ENCODE results near the gene PTPRF.
"Not testable (repeated sequence)": the region's sequence is repeated elsewhere in the genome, so short reads cannot be mapped to it uniquely, and the experiment has no call there.

Gene PTPRF

DNA sequence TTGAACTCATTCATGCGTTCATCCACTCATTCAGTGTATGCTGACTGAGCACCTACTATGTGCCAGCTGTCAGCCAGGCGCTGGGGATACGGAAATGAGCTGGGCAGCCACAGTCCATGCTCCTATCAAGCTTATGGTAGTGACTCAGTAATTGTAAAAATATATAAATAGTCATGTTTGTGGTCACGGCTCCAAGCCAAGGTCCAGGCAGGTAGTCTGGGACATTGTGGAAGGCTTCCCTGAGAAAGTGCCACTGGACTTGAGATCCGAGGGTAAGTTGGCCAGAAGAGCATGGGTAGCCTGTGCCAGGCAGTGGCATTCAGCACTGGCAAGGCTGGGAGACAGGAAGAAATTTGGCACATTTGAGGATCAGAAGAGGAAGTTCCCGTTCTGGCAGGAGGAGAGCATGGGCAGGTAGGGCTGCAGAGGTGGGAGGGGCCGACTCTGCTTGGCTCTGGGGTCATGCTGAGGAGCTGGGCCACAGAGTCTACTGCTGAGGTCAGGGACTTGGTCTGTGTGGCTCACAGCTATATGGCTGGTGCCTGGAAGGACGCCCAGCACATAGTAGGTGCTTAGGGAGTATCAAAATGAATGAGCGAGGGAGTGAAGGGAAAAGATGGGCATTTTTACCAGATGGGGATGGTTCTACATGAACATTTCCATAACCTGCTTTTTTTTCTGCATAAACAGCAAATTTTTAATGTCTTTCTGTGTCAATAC lies 6.9 kb downstream of the PTPRF start:
- DNase-seq, result no peak

- no peak for DNase-seq
These were observed 7.4 kb downstream of the PTPRF start for GRCh38 chr1:43538143-43538487.

- DNase-seq, result no peak
These were observed 8.3 kb downstream of the PTPRF start for GRCh38 chr1:43538969-43539368.

DNA sequence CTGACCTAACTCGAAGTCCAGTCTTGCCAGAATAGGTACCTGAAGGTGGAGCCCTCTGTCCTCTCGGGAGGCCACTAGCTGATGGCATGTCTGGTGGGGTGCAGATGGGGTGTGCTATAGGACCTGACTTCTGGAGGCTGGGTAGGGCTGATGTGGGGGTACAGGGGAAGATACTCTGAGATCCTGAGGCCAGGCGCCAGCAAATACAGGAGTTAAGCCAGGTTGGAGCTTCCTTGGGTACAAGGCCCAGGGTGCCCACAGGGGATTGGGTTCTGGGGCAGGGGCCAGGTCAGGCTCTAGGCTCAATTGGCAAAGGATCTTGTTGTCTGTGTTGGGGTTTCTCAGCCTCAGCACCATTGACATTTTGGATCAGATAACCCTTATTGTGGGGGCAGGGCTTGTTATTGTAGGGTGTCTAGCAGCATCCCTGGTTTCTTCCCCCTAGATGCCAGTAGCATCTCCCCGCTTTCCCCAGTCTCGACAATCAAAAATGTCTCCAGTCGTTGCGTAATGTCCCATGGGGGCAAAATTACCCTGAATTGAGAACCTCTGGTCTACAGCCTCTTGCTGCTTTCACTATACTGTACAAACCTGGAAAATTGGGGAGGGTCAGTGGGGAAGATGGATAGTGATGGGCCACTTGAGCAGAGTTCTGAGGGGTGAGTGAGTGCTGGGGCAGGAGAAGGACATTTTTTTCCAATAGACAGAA lies 9.2 kb downstream of the PTPRF start:
- no peak for DNase-seq

- DNase-seq, result peak in 37 of 58 donors; percentile 19 to 73 (median 51)
These were observed 10.0 kb downstream of the PTPRF start for GRCh38 chr1:43540653-43541071.

- no peak for DNase-seq
These were observed 10.5 kb downstream of the PTPRF start for GRCh38 chr1:43541141-43541540.

- DNase-seq, result peak in 55 of 58 donors; percentile 44 to 96 (median 84)
These were observed 11.2 kb downstream of the PTPRF start for GRCh38 chr1:43541721-43542401.

DNA sequence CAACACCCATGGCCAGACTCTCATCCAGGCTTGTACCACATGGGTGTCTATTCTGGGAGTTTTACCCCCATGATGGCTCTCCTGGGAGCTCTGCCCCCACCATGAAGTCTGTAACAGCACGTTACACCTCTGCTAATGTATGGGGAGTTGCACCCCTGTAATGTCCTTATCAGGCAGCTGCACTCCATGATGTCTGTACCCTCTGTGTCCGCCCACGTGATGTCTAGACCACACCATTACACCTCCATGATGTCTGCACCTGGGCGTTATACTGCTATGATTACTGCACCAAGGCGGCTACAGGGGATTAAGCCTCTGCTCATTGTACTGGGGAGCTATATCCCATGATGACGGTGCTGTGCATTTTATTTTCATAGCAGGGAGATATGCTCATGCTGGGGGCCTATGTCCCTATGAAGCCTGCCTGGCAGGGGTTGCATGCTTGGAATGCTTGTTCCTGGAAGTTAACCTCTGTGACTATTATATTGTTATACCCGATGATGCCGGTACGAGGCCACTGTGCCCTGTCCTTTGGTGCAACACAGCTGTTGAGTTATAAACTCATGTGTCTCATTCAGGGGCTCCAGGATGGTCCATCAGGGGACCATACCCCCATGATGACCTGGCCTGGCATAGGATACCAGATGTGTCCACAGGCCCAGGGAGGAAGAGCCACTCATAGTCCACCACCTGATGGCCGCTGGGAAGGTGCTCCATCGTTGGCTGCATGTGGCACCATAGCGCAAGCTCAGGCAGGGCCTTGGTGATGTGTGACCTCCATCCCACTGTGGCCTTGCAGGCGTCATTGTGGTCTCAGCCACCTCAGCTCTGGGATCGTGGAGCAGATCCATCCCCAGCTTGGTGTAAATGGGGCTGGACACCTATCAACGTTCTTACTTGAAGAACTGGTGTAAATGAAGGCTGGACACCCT lies 12.1 kb downstream of the PTPRF start:
- no peak for DNase-seq

DNA sequence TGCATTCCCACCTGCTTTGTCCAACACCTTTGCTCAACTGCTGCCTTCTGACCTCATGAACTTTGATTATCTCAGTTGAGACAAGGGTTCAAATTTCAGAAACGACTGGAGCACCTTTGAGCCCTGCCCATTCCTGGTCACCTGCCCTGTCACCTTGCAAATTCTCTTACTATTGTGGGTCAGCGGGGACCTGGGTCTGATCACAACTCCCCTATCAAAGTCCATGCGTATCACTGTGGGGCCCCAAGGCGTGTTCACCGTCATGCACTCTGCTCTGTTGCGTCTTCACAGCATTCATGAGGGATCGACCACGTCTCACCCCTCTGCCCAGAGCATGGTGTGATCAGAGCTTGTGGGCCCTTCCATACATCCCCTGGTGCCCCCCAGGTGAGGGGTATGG lies 12.9 kb downstream of the PTPRF start:
- no peak for DNase-seq

DNA sequence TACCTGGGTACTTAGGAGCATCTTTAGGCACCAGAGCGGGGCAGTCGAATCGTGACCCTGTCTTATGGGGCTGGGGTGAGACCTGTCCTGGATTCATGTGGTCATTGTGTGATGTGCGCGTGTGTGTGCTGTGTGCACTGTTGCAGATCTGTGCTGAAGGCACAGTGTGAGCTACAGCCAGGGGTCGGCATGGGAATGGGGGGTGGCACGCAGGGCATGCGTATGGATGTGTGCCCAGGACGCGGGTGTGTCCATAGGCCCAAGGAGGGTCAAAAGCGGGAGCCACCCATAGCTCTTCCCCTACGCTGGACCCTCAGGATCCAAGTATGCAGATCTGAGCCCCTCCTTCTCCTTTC lies 14.6 kb downstream of the PTPRF start:
- DNase-seq, result no peak

- peak in 54 of 58 donors; percentile 23 to 87 (median 70) for DNase-seq
These were observed 15.2 kb downstream of the PTPRF start for GRCh38 chr1:43545695-43546387.

- peak in 1 of 58 donors; percentile 32 for DNase-seq
These were observed 15.9 kb downstream of the PTPRF start for GRCh38 chr1:43546388-43547100.

GRCh38 chr1:43547538-43548072 lies 16.9 kb downstream of the PTPRF start:
- peak in 32 of 58 donors; percentile 9 to 75 (median 48) for DNase-seq

GRCh38 chr1:43548285-43549271 lies 17.9 kb downstream of the PTPRF start:
- DNase-seq, result no peak

DNA sequence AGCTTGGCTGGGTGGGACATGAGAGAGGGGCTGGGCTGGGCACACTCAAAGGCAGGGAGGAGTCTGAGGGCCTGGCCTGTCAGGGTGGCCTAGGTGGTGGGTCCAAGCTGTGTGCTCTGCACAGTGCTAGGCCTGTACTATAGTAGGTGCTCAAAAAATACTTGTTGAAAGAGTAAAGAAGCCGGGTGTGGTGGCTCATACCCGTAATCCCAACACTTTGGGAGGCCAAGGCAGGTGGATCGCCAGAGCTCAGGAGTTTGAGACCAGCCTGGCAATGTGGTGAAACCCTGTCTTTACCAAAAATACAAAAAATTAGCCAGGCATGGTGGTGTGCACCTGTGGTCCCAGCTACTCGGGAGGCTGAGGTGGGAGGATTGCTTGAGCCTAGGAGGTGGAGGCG lies 18.7 kb downstream of the PTPRF start:
- DNase-seq, result not testable (repeated sequence)

DNA sequence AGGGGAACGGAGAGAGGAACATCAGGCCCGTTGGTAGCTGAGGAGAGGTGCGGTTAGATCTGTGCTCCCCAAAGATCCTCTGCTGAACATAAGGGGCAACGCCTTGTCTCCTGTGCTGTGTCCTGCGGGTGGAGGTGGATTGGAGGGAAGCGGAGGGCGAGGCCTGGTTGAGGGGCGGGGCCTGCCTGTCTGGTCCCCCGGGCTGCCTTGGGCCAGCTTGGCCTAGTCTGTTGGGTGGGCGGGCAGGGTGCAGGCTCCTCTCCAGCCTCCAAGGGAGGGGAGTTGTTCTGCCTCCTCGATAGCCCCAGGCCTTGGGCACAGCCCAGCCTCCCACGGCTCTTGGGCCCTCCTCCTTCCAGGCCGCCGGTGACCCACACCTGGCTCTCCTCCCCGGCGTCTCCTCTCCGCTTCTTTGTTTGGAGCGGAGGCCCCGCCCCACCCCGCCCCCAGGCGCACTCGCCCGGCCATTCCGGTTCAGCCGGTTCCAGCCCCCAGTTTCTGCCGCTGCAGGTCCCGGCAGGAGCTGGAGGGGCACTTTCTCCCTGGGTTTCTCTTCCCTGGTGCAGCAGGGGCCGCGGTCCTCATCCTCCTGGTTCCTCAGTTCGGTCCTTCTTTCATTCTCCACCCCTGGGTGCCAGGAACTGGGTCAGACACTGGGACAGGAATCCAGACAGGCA lies 19.4 kb downstream of the PTPRF start:
- no peak for DNase-seq

DNA sequence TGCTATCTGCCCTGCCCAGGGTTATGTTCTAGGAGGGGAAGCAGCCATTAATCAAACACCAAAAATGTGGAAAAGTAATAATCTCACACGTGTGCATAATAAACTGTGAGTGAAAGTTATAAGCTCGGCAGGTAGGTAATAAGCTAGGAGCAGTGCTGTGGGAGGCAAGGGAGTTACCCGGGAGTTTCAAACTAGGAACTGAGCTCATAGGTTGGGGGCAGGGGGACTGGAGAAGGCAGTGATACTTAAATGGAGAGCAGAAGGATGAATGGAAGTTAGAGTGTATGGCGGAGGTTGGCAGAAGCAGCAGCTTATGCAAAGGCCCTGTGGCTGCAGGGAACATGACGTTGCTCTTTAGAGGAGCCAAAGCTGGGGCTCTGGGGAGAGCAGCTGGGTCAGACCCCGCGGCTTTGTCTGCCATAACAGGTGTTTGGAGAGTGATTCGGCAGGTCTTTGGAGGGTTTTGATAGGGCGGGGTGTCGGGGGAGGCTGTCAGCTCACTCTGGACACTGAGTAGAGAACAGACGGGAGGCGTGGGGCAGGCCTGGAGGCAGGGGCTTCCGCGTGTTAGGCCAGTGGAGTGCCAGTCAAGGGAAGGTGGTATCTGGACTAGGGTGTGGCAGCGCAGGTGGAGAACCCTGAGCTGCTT lies 20.0 kb downstream of the PTPRF start:
- DNase-seq, result no peak

Data from anterior cingulate cortex (tissue), 58 donors.